Panc1 (cell line): ENCODE measurements around the gene MEGF11. TPM values are rescaled to one million over a fixed set of nuclear protein-coding genes. Genes with fewer than 3 reads are reported as not detected.

ENCODE experiments used
- ATAC-seq: fragments of 200-7000 bp; cut with Tn5 transposase; 2 replicates; pipeline ENCODE4 v1.9.1; 2020; ENCODE audit warnings: mild to moderate bottlenecking, moderate library complexity
- BruUV-seq: library from RNA; stranded (reverse); fragments of 400-500 nt; replicated peaks from 2 replicates; lab custom pipeline; 2021; lab: Mats Ljungman, UMichigan
- CTCF ChIA-PET: fragments of 300-600 bp; sonication (Branson Sonifier 250); formaldehyde crosslinking; loops from one replicate; lab custom pipeline; 2022; ENCODE audit warnings: antibody characterized with exemption; lab: Charles Lee
- POLR2A ChIA-PET: fragments of 300-600 bp; sonication (Branson Sonifier 250); formaldehyde crosslinking; loops from one replicate; lab custom pipeline; 2022; ENCODE audit warnings: antibody characterized with exemption; lab: Charles Lee
- DNase-seq: peaks from one replicate; pipeline ENCODE4 v3.0.0-alpha.2; 2010; ENCODE audit warnings: low read depth, low spot score
- H3K27ac ChIP-seq: 2 replicates; pipeline ENCODE4 v1.5.1; 2011; ENCODE audit warnings: mild to moderate bottlenecking, low read length, inconsistent platforms
- H3K27me3 ChIP-seq: fragments of 200-500 bp; sonication (Bioruptor generic); 2 replicates; pipeline ENCODE4 v1.6.0; 2014; ENCODE audit warnings: low read length, inconsistent platforms; ENCODE audit not compliant: control insufficient read depth, insufficient read depth
- H3K36me3 ChIP-seq: fragments of 200-500 bp; sonication (Bioruptor generic); 2 replicates; pipeline ENCODE4 v1.5.1; 2014; ENCODE audit warnings: inconsistent platforms, mild to moderate bottlenecking, low read length, moderate library complexity; ENCODE audit not compliant: control insufficient read depth, insufficient read depth
- H3K4me1 ChIP-seq: 2 replicates; pipeline ENCODE4 v1.5.1; 2011; ENCODE audit warnings: inconsistent platforms, mild to moderate bottlenecking, low read length, moderate library complexity; ENCODE audit not compliant: control insufficient read depth, insufficient read depth
- H3K4me3 ChIP-seq, 2 experiments: 2 replicates each; pipeline ENCODE4 v1.5.1; 2011 to 2012; ENCODE audit warnings: low read depth in 2 of 2, low read length in 2 of 2, mild to moderate bottlenecking in 2 of 2, inconsistent platforms in 1 of 2, moderate library complexity in 1 of 2
- H3K9me3 ChIP-seq: fragments of 200-500 bp; sonication (Bioruptor generic); 2 replicates; pipeline ENCODE4 v1.5.1; 2014; ENCODE audit warnings: low read depth, mild to moderate bottlenecking, inconsistent platforms, low read length, moderate library complexity; ENCODE audit not compliant: control insufficient read depth, insufficient read depth
- CTCF ChIP-seq: fragments of 450-650 bp; IDR thresholded peaks from 2 replicates; pipeline ENCODE4 v1.5.1; 2017; ENCODE audit warnings: mild to moderate bottlenecking
- POLR2AphosphoS5 ChIP-seq: IDR thresholded peaks from 2 replicates; pipeline ENCODE4 v1.6.1; 2012; ENCODE audit warnings: mild to moderate bottlenecking, low read depth, low read length, moderate library complexity
- REST ChIP-seq, 2 experiments: IDR thresholded peaks; 2 replicates each; pipeline ENCODE4 v1.6.1; 2011 to 2012; ENCODE audit warnings: low read depth in 2 of 2, control low read depth in 1 of 2, low read length in 1 of 2, mild to moderate bottlenecking in 1 of 2, moderate library complexity in 1 of 2; ENCODE audit not compliant: insufficient read depth in 1 of 2
- SIN3A ChIP-seq: IDR thresholded peaks from 2 replicates; pipeline ENCODE4 v1.6.1; 2012; ENCODE audit warnings: low read depth, mild to moderate bottlenecking, low read length, moderate library complexity, borderline replicate concordance; ENCODE audit not compliant: insufficient read depth
- TCF7L2 ChIP-seq: IDR thresholded peaks from 2 replicates; pipeline ENCODE4 v1.6.1; 2011; ENCODE audit warnings: mild to moderate bottlenecking, low read depth, low read length, inconsistent platforms
- in situ Hi-C: cut with HindIII; loops from 2 replicates; pipeline ENCODE4 v1.10.0; 2016; ENCODE audit warnings: low sequenced_read_pairs, low pct_unique_long_range_greater_than_20kb
- intact Hi-C: fragments of 100-400 bp; cut with micrococcal nuclease; formaldehyde crosslinking; loops from one replicate; pipeline ENCODE4 v1.10.0; 2022; ENCODE audit not compliant: unreplicated experiment
- total RNA-seq: library from RNA; stranded (reverse); gene quantifications from one replicate; pipeline ENCODE4 v1.2.1, GENCODE V29; 2021; ENCODE audit not compliant: unreplicated experiment

The MEGF11 gene
- total RNA-seq, 1 experiment from 2014 or later = 0.95 TPM

- H3K27me3 ChIP-seq = peaks cover 3% of the 10 kb centered on the region; the same call in 1 of the 2 replicates
- H3K9me3 ChIP-seq = no peaks in the 10 kb centered on the region
- no peak overlapping the region for H3K27ac ChIP-seq
- no TSS peak for BruUV-seq
- DNase-seq (no peak), ATAC-seq (no peak)
- ChIA-PET CTCF (no interaction called here), POLR2A (no interaction called here)
- H3K36me3 ChIP-seq = no peaks in the 10 kb centered on the region
- TF ChIP-seq REST (IDR thresholded peaks at IDR 0.05; ENCODE audit: insufficient read depth in 1 of 2, low read depth in 2 of 2, low read length in 1 of 2) (no peak), SIN3A (no peak), POLR2AphosphoS5 (no peak), TCF7L2 (no peak), CTCF (no peak)
- no peaks in the 10 kb centered on the region for H3K4me1 ChIP-seq
- no peak overlapping the region for H3K4me3 ChIP-seq
- intact Hi-C loops = no loop called here
- in situ Hi-C loops = no loop called here
Measured at GRCh38 chr15:66019826-66020398, 233.6 kb downstream of the MEGF11 start.

- DNase-seq (no peak), ATAC-seq (no peak)
- no TSS peak for BruUV-seq
- Histone ChIP-seq H3K27me3 (peaks cover 3% of the 10 kb centered on the region; the same call in 1 of the 2 replicates), H3K9me3 (no peaks in the 10 kb centered on the region), H3K36me3 (no peaks in the 10 kb centered on the region), H3K4me1 (no peaks in the 10 kb centered on the region), H3K4me3 (no peak overlapping the region), H3K27ac (no peak overlapping the region)
- in situ Hi-C loops = no loop called here
- no peak for TF ChIP-seq POLR2AphosphoS5
- no peak for TF ChIP-seq CTCF
- no peak for TF ChIP-seq SIN3A
- no peak for TF ChIP-seq TCF7L2
- TF ChIP-seq REST (IDR thresholded peaks at IDR 0.05; ENCODE audit: insufficient read depth in 1 of 2, low read depth in 2 of 2, low read length in 1 of 2) = no peak
- ChIA-PET POLR2A (no interaction called here), CTCF (no interaction called here)
- intact Hi-C loops = no loop called here
Measured at GRCh38 chr15:66019368-66019767, 234.2 kb downstream of the MEGF11 start.
